Calu3 (cell line): ENCODE results near the gene GAS6. TPM values are rescaled to one million over a fixed set of nuclear protein-coding genes. Genes with fewer than 3 reads are reported as not detected.

Experiments
- BruUV-seq: library from RNA; stranded (reverse); fragments of 400-500 nt; replicated peaks from 2 replicates; lab custom pipeline; 2021; lab: Mats Ljungman, UMichigan
- CTCF ChIA-PET: fragments of 300-600 bp; sonication (Branson Sonifier 250); formaldehyde crosslinking; loops from one replicate; lab custom pipeline; 2022; ENCODE audit warnings: antibody characterized with exemption; lab: Charles Lee
- DNase-seq: peaks from one replicate; pipeline ENCODE4 v3.0.0; 2022
- H3K27ac Mint-ChIP-seq: one replicate; pipeline ENCODE4 v1.8.0; 2022; ENCODE audit warnings: mixed read lengths; ENCODE audit not compliant: unreplicated experiment
- H3K27me3 Mint-ChIP-seq: one replicate; pipeline ENCODE4 v1.8.0; 2022; ENCODE audit warnings: mixed read lengths; ENCODE audit not compliant: unreplicated experiment
- H3K36me3 Mint-ChIP-seq: one replicate; pipeline ENCODE4 v1.8.0; 2022; ENCODE audit warnings: mild to moderate bottlenecking, moderate library complexity, mixed read lengths; ENCODE audit not compliant: insufficient read depth, unreplicated experiment
- H3K4me1 Mint-ChIP-seq: one replicate; pipeline ENCODE4 v1.8.0; 2022; ENCODE audit warnings: mild to moderate bottlenecking, low read depth, mixed read lengths; ENCODE audit not compliant: unreplicated experiment
- H3K4me3 Mint-ChIP-seq: one replicate; pipeline ENCODE4 v1.8.0; 2022; ENCODE audit warnings: mild to moderate bottlenecking, low read depth, moderate library complexity, mixed read lengths; ENCODE audit not compliant: unreplicated experiment
- H3K9me3 Mint-ChIP-seq: one replicate; pipeline ENCODE4 v1.8.0; 2022; ENCODE audit warnings: low read depth, mixed read lengths; ENCODE audit not compliant: unreplicated experiment
- intact Hi-C: fragments of 100-400 bp; cut with micrococcal nuclease; formaldehyde crosslinking; loops from one replicate; pipeline ENCODE4 v1.10.0; 2022; ENCODE audit not compliant: unreplicated experiment
- total RNA-seq: library from RNA; stranded (reverse); gene quantifications from 2 replicates; pipeline ENCODE4 v1.2.3, GENCODE V29; 2022
- TF ChIP-seq, protein P1 (sequence below): fragments of 200-600 bp; IDR thresholded peaks from one replicate; pipeline ENCODE4 v1.8.0; 2022; ENCODE audit warnings: antibody characterized with exemption; ENCODE audit not compliant: unreplicated experiment

GAS6 gene
- total RNA-seq, 1 experiment from 2014 or later: 0.42 TPM

DNA sequence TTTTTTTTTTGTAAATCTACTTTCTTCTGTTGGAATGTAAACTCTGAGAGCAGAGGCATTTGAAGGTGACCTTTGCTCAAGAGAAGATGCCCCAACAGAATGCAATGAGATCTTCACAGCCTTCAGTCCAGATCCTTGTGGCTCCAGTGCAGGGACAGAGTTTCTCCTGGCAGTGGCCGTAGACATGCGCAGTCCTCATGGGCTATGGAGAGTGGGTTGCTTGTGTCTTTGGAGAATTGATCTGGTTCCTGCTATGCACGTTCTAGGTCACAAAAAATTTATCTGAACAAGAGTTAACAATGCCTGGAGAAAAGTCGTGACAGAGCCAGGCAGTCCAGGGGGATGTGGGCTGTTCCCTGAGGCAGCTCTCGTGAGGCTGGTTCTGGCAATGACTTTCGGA is 74.7 kb downstream of the GAS6 start:
- CTCF ChIA-PET: interaction anchor here (0.7 kb wide), 1 partner anchor 581 kb away, joined by 3 read pairs; the partner anchor contains the start of gene PCID2
- peaks cover 2% of the 10 kb centered on the region for H3K9me3 Mint-ChIP-seq
- H3K27ac Mint-ChIP-seq: no peak overlapping the region
- DNase-seq: no peak
- H3K36me3 Mint-ChIP-seq: no peaks in the 10 kb centered on the region
- H3K4me3 Mint-ChIP-seq: no peak overlapping the region
- no TSS peak for BruUV-seq
- H3K4me1 Mint-ChIP-seq: no peaks in the 10 kb centered on the region
- intact Hi-C loops: no loop called here
- H3K27me3 Mint-ChIP-seq: peaks cover 2% of the 10 kb centered on the region
- TF ChIP-seq, protein P1, sequence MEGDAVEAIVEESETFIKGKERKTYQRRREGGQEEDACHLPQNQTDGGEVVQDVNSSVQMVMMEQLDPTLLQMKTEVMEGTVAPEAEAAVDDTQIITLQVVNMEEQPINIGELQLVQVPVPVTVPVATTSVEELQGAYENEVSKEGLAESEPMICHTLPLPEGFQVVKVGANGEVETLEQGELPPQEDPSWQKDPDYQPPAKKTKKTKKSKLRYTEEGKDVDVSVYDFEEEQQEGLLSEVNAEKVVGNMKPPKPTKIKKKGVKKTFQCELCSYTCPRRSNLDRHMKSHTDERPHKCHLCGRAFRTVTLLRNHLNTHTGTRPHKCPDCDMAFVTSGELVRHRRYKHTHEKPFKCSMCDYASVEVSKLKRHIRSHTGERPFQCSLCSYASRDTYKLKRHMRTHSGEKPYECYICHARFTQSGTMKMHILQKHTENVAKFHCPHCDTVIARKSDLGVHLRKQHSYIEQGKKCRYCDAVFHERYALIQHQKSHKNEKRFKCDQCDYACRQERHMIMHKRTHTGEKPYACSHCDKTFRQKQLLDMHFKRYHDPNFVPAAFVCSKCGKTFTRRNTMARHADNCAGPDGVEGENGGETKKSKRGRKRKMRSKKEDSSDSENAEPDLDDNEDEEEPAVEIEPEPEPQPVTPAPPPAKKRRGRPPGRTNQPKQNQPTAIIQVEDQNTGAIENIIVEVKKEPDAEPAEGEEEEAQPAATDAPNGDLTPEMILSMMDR: no peak

DNA sequence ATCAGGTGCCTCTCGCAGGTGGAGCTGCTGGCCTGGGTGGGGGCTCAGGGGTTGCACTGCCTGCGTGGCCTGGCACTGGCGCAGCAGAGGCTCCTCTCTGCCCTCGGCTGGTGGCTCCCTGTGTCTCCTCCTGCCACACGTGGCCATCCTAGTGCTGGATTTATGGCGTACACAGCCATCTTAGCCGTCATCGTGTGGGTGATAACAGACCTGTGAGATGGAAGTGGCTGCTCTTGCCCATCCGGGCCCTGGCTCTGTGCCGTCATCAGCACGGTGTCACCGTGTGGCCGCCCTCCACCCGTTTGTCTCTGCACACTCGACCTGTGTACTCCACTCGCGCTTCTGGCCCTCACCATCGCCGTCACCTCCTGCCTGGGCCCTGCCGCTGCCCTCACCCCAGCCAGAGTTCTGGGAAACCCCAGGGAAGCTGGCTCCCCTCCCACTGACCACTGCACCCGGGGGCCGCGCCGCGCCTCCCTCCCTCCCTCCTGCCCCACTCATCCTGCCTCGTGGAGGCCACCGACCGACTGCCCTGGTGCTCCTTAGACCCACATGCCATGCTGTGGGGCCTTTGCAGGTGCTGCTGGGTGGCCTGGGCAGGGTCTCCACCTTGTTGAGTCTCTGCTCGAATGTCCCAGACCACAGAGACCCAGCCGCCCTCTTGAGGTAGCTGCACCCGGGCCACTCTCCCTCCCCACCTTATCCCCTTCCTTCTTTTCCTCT is 75.3 kb downstream of the GAS6 start:
- BruUV-seq: no TSS peak
- Mint-ChIP-seq H3K4me3 (no peak overlapping the region), H3K9me3 (peaks cover 2% of the 10 kb centered on the region), H3K27ac (no peak overlapping the region), H3K27me3 (peaks cover 7% of the 10 kb centered on the region), H3K36me3 (no peaks in the 10 kb centered on the region), H3K4me1 (no peaks in the 10 kb centered on the region)
- DNase-seq: no peak
- TF ChIP-seq, protein P1: no peak
- intact Hi-C loops: no loop called here
- CTCF ChIA-PET: interaction anchor here (0.7 kb wide), 1 partner anchor 580 kb away, joined by 3 read pairs; the partner anchor contains the start of gene PCID2

DNA sequence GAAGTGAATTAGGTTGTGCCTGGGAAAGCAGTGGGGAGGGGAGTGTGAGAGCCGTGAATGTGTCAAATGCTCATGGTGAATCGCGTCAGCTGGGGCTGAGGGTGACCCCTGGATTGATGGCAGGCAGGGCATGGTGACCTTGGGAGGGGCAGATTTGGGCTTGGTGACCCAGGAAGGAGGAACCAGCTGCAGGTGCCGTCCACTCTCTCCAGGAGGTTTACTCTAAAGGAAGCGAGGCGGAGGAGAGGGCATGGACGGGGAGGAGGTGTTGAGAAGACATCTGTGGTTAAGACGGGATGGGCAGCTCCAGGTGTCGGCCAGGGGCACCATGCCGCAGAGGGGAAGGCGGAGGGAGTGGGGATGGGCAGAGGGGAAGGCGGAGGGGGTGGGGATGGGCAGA is 76.2 kb downstream of the GAS6 start:
- TF ChIP-seq, protein P1: no peak
- no peak for DNase-seq
- intact Hi-C loops: no loop called here
- H3K27me3 Mint-ChIP-seq: peaks cover 7% of the 10 kb centered on the region
- peaks cover 2% of the 10 kb centered on the region for H3K9me3 Mint-ChIP-seq
- H3K27ac Mint-ChIP-seq: no peak overlapping the region
- H3K36me3 Mint-ChIP-seq: no peaks in the 10 kb centered on the region
- CTCF ChIA-PET: no interaction called here
- BruUV-seq: no TSS peak
- H3K4me3 Mint-ChIP-seq: no peak overlapping the region
- no peaks in the 10 kb centered on the region for H3K4me1 Mint-ChIP-seq

DNA sequence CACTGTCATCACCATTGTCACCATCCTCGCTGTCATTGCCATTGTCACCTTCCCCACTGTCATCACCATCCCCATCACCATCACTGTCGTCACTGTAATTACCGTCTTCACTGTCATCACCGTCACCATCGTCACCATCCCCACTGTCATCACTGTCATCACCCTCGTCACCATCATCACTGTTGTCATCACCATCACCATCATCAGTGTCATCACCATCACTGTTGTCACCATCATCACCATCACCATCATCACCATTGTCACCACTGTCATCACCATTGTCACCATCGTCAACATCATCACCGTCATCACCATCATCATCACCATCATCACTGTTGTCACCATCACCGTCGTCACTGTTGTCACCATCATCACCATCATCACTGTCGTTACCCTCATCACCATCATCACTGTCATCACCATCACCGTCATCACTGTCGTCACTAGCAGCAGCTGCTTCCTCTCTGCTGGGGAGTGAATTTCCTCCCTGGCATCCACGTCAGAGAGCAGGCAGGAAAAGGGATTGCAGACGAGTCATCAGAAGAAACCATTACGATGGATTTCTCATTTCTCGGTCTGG is 77.5 kb downstream of the GAS6 start:
- no peaks in the 10 kb centered on the region for H3K4me1 Mint-ChIP-seq
- DNase-seq: no peak
- H3K27ac Mint-ChIP-seq: no peak overlapping the region
- CTCF ChIA-PET: no interaction called here
- BruUV-seq: no TSS peak
- intact Hi-C loops: no loop called here
- peaks cover 7% of the 10 kb centered on the region for H3K27me3 Mint-ChIP-seq
- H3K4me3 Mint-ChIP-seq: no peak overlapping the region
- TF ChIP-seq, protein P1: no peak
- no peaks in the 10 kb centered on the region for H3K36me3 Mint-ChIP-seq
- H3K9me3 Mint-ChIP-seq: peaks cover 2% of the 10 kb centered on the region
